Neutrophil (primary cell): ENCODE results near the gene JPH3.

ENCODE experiments used
- H3K27ac ChIP-seq: fragments of 200-600 bp; sonication (generic); 2 replicates; pipeline ENCODE4 v1.5.1; 2016; ENCODE audit warnings: mild to moderate bottlenecking, moderate library complexity
- H3K27me3 ChIP-seq: fragments of 200-600 bp; sonication (generic); 2 replicates; pipeline ENCODE4 v1.6.0; 2016; ENCODE audit warnings: mild to moderate bottlenecking
- H3K36me3 ChIP-seq: fragments of 200-600 bp; sonication (generic); 2 replicates; pipeline ENCODE4 v1.5.1; 2017
- H3K4me1 ChIP-seq, 2 experiments: fragments of 200-600 bp in 1 of 2; sonication (generic) in 1 of 2; 1 replicate in 1 of 2; 2 replicates in 1 of 2; pipeline versions ENCODE4 v1.5.1 to v1.6.1; 2013 to 2016; ENCODE audit warnings: low read depth in 1 of 2, low read length in 1 of 2, mild to moderate bottlenecking in 1 of 2, moderate library complexity in 1 of 2; ENCODE audit not compliant: control insufficient read depth in 1 of 2, insufficient read depth in 1 of 2
- H3K4me3 ChIP-seq, 2 experiments: fragments of 200-600 bp in 1 of 2; sonication (generic) in 1 of 2; 1 replicate in 1 of 2; 2 replicates in 1 of 2; pipeline ENCODE4 v1.5.1; 2013 to 2016; ENCODE audit warnings: low read depth in 1 of 2, low read length in 1 of 2, mild to moderate bottlenecking in 1 of 2, moderate library complexity in 1 of 2
- H3K9me3 ChIP-seq: fragments of 200-600 bp; sonication (generic); 2 replicates; pipeline ENCODE4 v1.5.1; 2016
- CTCF ChIP-seq: fragments of 200-600 bp; sonication (generic); IDR thresholded peaks from 2 replicates; pipeline ENCODE4 v1.5.1; 2016; ENCODE audit warnings: antibody characterized with exemption

The JPH3 gene

GRCh38 chr16:87563022-87563421 lies 39.3 kb upstream of the JPH3 start:
- Histone ChIP-seq H3K27ac (no peak overlapping the region), H3K9me3 (no peaks in the 10 kb centered on the region), H3K36me3 (no peaks in the 10 kb centered on the region), H3K4me1 (no peaks in the 10 kb centered on the region), H3K4me3 (no peak overlapping the region), H3K27me3 (peaks cover 9% of the 10 kb centered on the region)
- TF ChIP-seq CTCF = no peak

DNA sequence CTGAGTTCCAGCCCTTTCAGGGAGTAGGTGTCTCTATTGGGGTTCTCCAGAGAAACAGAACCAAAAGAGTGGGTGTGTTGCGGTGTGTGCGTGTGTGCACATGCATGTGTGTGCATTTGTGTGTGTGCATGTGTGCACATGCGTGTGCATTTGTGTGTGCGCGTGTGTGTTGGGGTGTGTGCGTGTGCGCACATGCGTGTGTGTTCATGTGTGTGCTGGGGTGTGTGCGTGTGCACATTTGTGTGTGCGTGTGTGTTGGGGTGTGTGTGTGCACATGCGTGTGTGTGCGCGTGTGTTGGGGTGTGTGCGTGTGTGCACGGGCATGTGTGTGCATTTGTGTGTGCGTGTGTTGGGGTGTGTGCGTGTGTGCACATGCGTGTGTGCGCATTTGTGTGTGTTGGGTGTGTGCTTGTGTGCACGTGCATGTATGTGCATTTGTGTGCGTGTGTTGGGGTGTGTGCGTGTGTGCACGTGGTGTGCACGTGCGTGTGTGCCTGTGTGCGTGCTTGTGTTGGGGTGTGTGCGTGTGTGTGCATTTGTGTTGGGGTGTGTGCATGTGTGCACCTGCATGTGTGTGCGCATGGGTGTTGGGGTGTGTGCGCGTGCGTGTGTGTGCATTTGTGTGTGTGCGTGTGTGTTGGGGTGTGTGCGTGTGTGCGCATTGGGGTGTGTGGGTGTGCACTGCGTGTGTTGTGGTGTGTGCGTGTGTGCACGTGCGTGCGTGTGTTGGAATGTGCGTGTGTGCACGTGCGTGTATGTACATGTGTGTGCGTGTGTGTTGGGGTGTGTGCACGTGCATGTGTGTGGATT lies 38.4 kb upstream of the JPH3 start:
- Histone ChIP-seq H3K27me3 (peaks cover 9% of the 10 kb centered on the region), H3K27ac (no peak overlapping the region), H3K4me3 (no peak overlapping the region), H3K9me3 (no peaks in the 10 kb centered on the region), H3K36me3 (no peaks in the 10 kb centered on the region), H3K4me1 (no peaks in the 10 kb centered on the region)
- no peak for TF ChIP-seq CTCF

DNA sequence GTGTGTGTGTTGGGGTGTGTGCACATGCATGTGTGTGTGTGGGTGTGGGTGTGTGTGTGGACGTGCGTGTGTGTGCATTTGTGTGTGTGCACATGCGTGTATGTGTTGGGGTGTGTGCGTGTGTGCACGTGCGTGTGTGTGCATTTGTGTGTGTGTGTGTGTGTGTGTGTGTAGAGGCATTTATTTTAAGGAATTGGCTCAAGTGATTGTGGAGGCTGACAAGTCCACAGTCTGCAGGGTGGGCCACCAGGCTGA lies 37.9 kb upstream of the JPH3 start:
- Histone ChIP-seq H3K27ac (no peak overlapping the region), H3K4me1 (no peaks in the 10 kb centered on the region), H3K27me3 (peaks cover 5% of the 10 kb centered on the region), H3K4me3 (no peak overlapping the region), H3K9me3 (no peaks in the 10 kb centered on the region), H3K36me3 (no peaks in the 10 kb centered on the region)
- no peak for TF ChIP-seq CTCF

GRCh38 chr16:87569601-87570571 lies 32.4 kb upstream of the JPH3 start:
- Histone ChIP-seq H3K36me3 (no peaks in the 10 kb centered on the region), H3K9me3 (no peaks in the 10 kb centered on the region), H3K27ac (no peak overlapping the region), H3K27me3 (peaks cover 2% of the 10 kb centered on the region), H3K4me3 (no peak overlapping the region), H3K4me1 (no peaks in the 10 kb centered on the region)
- no peak for TF ChIP-seq CTCF

DNA sequence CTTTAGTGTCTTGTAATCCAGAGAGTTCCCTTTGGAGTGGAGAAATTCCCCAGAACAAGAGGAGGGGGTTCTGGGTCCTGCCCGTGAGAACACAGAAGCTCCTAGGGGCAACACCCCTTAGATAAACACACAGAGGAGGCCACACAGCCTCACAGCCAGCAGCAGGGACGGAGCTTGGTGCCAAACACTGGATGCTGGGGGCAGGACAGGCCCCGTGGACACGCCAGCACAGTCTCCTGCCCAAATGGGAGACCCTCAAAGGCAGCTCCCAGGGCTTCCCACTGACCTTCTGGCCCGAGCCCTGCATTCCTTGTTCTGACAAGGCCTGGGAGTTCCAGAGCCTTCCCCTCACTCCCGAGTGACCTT lies 31.8 kb upstream of the JPH3 start:
- Histone ChIP-seq H3K9me3 (no peaks in the 10 kb centered on the region), H3K36me3 (no peaks in the 10 kb centered on the region), H3K27ac (no peak overlapping the region), H3K4me1 (no peaks in the 10 kb centered on the region), H3K27me3 (peaks cover 8% of the 10 kb centered on the region), H3K4me3 (no peak overlapping the region)
- TF ChIP-seq CTCF = no peak
